ENCODE measurements around the gene PDE2A. TPM values are rescaled to one million over a fixed set of nuclear protein-coding genes. Genes with fewer than 3 reads are reported as not detected.

The PDE2A gene
- total and polyA plus RNA-seq, 10 of the 15 experiments (the other 5 are each of a cell fraction or from before 2014, with no cell fraction given): 0.06 to 0.15 (median 0.11) TPM; not detected in 6

GRCh38 chr11:72635933-72636332 lies 38.3 kb downstream of the PDE2A start (continued):
- no peak for TF ChIP-seq E2F8 (IDR thresholded peaks at IDR 0.05; ENCODE audit: low read depth, partially characterized antibody)
- TF ChIP-seq E4F1 (IDR thresholded peaks at IDR 0.05; ENCODE audit: borderline replicate concordance, partially characterized antibody): no peak
- no peak for TF ChIP-seq ZNF687 (IDR thresholded peaks at IDR 0.05)
- no peak for TF ChIP-seq KAT2A (conservative IDR thresholded peaks at IDR 0.05; ENCODE audit: control insufficient read depth, low read depth, low read length)
- TF ChIP-seq YBX1 (IDR thresholded peaks at IDR 0.05): no peak
- TF ChIP-seq ZBTB40 (IDR thresholded peaks at IDR 0.05; ENCODE audit: borderline replicate concordance): no peak
- TF ChIP-seq, protein P1, sequence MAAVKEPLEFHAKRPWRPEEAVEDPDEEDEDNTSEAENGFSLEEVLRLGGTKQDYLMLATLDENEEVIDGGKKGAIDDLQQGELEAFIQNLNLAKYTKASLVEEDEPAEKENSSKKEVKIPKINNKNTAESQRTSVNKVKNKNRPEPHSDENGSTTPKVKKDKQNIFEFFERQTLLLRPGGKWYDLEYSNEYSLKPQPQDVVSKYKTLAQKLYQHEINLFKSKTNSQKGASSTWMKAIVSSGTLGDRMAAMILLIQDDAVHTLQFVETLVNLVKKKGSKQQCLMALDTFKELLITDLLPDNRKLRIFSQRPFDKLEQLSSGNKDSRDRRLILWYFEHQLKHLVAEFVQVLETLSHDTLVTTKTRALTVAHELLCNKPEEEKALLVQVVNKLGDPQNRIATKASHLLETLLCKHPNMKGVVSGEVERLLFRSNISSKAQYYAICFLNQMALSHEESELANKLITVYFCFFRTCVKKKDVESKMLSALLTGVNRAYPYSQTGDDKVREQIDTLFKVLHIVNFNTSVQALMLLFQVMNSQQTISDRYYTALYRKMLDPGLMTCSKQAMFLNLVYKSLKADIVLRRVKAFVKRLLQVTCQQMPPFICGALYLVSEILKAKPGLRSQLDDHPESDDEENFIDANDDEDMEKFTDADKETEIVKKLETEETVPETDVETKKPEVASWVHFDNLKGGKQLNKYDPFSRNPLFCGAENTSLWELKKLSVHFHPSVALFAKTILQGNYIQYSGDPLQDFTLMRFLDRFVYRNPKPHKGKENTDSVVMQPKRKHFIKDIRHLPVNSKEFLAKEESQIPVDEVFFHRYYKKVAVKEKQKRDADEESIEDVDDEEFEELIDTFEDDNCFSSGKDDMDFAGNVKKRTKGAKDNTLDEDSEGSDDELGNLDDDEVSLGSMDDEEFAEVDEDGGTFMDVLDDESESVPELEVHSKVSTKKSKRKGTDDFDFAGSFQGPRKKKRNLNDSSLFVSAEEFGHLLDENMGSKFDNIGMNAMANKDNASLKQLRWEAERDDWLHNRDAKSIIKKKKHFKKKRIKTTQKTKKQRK (IDR thresholded peaks at IDR 0.05; ENCODE audit: low read depth, low read length): no peak
- TF ChIP-seq, protein P2, sequence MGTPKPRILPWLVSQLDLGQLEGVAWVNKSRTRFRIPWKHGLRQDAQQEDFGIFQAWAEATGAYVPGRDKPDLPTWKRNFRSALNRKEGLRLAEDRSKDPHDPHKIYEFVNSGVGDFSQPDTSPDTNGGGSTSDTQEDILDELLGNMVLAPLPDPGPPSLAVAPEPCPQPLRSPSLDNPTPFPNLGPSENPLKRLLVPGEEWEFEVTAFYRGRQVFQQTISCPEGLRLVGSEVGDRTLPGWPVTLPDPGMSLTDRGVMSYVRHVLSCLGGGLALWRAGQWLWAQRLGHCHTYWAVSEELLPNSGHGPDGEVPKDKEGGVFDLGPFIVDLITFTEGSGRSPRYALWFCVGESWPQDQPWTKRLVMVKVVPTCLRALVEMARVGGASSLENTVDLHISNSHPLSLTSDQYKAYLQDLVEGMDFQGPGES (IDR thresholded peaks at IDR 0.05): no peak
- no peak for TF ChIP-seq STAT1 (conservative IDR thresholded peaks at IDR 0.05)
- TF ChIP-seq POLR2AphosphoS5 (IDR thresholded peaks at IDR 0.05; ENCODE audit: low read length): no peak
- no peak for TF ChIP-seq SMAD1 (IDR thresholded peaks at IDR 0.05; ENCODE audit: low read depth, partially characterized antibody)
